ENCODE results near the gene KIF6.
"Not testable (repeated sequence)": the region's sequence is repeated elsewhere in the genome, so short reads cannot be mapped to it uniquely, and the experiment has no call there.

The KIF6 gene

DNA sequence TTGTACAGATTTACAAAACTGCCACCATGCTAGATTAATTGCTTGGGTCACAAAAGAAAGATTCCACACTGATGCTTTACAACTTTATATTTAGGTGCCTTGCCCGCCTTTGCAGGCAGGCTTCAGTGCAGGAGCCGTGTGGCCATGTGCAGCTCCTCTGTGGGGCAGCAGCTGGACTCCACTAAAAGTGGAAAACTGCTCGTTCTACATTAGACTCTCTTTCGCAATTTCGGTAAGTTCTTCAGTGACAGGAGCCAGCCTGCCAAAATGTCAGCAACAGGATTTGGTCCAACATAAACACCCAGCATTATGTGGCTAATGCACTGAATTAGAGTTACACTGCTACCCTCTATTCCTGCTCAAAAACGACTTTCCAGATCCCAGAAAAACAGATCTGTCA is 228.3 kb downstream of the KIF6 start:
- DNase-seq (ENCODE audit: low read depth in 2 of 2): no peak

DNA sequence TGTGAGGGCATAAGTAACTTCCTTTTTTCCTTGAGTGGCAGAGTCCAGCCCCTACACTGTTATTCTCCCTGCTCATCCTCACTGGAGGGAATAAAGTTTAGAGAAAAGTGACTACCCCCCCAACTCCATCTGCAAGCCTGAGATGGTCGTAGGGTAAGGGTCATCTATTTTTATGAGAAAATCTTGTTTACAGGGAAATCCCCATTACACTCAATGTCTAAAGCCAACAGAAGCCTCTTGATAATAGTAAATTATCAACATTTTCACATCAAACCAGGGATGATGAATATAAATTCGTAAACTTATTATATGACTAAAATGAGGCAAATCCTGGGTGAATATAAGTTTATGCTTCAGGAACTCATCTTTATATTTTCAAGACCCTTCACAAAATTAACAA is 228.8 kb downstream of the KIF6 start:
- no peak for DNase-seq (ENCODE audit: low read depth in 2 of 2)

DNA sequence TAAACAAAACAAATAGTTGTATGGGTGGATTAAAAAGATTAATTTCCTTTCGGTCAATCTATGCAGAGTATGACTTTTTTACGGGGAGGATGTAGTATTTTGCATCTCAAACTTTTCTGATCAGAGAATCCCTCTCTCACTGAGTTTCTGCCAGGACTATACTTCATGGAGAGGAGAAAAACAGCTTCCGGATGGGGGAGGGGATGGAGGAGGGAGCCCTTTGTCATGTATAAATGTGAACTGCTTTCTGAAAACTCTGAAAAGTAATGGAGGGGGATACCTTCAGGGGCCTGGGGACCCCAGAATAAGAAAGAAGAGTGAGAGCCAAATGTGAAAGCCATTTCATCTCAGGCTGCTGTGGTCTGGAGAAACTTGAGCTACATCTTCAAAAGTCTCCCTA is 229.6 kb downstream of the KIF6 start:
- DNase-seq (ENCODE audit: low read depth in 2 of 2): no peak

DNA sequence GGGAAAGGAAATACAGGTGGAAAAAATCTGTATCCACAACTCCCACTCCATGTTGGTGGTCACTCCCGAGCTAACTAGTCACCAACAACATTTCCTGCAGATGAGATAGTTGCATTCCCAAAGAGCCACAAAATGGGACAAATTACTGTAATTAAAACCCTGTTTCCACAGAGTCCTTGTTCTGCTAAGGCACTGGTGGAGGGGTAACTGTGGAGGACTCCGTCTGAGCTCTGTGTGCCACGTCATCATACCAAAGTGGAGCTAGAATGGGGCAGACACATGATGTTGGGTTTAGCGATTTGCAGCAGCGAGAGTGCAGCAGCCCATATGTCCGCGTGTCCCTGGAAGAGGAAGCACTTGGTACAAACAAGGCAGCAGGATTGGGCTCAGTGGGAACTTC is 230.2 kb downstream of the KIF6 start:
- DNase-seq (ENCODE audit: low read depth in 2 of 2): no peak

DNA sequence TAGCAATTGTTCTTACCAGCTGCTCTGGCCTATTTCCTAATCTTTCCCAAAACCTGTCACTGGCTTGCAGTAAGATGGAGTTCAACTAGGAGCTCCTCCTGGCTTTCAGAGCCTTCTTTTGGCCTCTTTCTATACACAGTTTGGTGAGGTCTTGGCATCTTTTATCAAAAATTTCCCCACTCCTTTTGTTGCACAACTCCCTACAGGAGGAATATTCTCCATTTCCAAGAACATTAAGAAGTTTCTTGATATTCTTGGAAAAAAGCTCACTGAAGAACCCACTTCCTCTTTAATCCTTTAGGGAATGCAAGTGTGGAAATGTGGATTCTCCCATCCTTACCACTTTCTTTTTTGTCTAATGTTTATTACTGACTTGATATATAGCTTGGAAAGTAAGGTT is 231.4 kb downstream of the KIF6 start:
- no peak for DNase-seq (ENCODE audit: low read depth in 2 of 2)

DNA sequence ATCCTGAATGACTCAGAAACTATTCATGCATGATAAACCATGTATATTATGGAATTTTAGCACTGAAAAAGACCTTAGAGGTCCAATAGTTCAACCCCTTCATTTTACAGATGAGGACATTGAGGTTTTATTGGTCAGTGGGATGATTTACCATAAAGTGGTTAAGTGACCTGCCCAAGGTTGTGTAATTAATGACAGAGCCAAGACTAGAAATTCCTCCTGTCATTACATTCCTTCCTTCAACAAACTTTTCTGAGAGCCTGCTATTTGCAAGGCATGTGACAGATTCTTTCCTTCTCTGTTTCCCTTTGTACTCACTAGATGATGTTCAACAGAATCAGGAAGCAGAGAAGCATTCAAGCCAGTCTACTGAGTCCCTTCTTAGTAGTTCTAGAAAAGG is 232.0 kb downstream of the KIF6 start:
- DNase-seq (ENCODE audit: low read depth in 2 of 2): no peak

DNA sequence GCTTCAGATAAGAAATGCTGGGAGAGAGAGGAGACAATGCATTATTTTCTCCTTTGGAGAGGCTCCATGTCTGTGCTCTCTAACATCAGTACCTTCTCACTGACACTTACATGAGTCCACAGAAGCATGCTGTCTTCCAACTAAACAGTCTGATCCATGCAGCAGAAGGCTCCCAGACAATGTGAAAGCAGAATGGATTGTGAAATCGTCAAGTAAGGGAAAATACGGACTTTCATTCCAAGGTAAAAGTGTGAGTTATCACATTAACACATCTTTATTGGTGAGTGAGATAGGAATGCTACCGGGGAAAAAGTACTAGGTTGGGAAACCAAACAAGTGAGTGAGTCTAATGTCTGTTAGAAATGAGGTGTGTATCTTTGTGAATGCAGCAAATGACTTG is 235.1 kb downstream of the KIF6 start:
- no peak for DNase-seq (ENCODE audit: low read depth in 2 of 2)

DNA sequence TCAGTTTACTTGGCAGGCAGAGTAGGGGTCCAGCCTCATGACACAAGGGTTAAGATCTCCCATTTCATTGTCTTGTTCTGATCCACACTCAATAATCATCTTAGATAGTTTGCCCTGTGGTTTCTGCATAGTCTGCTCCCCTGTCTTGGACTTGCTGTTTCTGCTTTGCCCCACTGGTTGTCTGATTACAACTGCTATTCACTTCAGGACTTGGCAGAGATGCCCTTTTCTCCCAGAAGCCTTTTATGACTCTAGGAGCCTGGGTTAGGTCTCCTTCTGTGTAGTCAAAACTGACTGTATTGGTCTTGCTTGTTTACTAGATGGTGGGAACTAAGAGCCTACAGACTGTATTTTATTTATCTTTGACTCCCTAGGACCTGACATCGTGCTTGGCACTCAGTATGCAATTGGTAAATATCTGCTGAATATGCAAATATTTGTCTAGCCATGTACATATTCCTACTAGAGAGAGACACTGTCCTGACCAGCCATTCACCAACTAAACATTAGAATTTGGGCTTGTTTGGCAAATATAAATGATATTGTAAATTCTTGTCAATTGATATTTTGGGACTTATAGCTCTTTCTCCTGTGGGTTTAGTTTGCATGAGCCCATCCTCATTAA is 236.8 kb downstream of the KIF6 start:
- DNase-seq (ENCODE audit: low read depth in 2 of 2): no peak

DNA sequence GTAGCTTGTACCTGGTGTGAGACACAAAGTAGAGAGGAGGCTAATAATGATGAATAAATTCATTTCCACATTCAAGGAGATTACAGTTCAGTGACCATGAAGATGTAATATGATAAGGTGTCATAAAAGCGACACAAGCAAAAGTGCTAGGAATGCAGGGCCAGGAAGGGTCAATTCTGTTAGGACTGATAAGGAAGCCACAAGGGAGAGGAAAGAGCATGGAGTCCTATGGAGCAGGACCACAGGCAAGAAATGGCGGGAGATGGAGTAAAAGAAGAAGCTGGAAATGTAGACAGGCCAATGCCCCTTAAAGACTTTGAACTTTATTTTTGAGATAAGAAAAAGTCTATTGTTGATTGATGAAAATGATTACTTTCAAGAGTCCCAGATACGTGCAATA is 240.9 kb downstream of the KIF6 start:
- no peak for DNase-seq (ENCODE audit: low read depth in 2 of 2)

DNA sequence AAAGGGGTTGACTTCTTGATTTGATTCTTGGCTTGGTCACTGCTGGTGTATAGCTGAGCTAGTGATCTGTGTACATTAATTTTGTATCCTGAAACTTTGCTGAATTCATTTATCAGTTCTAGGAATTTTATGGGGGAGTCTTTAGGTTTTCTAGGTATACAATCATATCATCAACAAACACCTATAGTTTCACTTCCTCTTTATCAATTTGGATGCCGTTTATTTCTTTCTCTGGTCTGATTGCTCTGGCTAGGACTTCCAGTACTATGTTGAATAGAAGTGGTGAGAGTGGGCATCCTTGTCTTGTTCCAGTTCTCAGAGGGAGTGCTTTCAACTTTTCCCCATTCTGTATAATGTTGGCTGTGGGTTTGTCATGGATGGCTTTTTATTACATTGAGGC is 245.4 kb downstream of the KIF6 start:
- not testable (repeated sequence) for DNase-seq (ENCODE audit: low read depth in 2 of 2)

DNA sequence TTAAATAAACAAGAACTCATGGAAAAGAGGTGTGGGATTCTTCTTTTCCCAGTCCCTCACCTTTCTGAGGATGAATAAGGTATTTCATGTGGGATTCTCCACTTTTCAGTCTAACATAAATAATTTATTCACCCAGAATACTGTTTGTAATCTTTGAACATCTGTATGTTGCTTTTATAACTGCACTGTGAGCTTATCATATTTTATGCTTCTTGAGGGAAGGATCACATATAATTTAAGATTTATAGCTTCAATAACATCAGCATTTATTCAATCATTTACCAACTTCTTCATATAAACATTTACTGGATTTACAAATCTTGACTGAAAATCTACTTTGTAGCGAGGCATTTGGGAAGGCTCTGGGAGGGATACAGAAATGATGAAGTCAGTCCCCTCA is 248.5 kb downstream of the KIF6 start:
- DNase-seq (ENCODE audit: low read depth in 2 of 2): no peak

DNA sequence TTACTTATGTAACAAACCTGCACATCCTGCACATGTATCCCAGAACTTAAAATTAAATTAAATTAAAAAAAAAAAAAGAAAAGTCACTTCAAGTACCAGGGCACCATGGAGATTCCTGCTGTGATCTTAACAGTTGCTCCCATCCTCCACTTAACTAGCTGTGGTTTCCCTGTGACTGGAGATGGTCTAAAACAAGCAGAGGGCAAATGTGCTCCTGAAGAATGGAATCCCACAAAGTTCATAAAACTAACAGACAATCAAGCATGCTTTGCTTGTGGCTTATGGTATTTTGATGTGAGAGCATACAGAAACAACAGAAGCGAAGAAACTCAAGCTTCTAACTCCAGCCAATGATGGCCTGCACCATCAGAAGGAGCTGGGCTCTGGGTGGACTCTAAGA is 249.1 kb downstream of the KIF6 start:
- no peak for DNase-seq (ENCODE audit: low read depth in 2 of 2)

DNA sequence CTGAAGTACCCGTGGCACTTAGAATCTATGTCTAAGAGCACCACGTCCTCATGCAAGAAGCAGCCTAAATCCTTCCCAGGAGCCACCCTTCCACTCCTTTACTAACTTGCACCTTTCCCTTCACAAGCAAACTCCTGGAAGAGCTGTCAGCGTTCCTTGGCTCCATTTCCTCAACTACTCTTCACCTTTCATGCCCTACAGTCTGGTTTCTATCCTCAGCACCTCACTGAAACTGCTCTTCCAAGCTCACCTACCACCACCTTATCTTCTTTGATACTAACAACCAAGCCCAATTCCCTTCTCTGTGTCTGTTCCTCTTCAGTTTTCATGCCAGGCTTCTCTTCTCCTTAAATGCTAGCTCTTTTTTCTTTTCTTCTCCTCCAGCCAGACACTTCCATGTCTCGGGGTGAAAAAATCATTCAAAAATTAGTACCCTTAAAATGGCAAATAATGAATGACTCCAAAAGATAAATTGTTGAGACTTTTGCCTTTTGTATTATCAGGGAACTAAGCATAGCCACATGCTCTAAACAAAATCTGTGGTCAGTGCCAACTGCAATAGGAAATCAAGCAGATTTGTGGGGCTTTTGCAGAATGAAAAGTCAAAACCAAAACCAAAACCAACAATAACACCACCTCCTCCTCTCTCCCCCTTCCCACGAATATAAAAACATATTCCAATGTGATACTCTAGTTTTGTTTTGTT is 253.1 kb downstream of the KIF6 start:
- DNase-seq (ENCODE audit: low read depth in 2 of 2): no peak

DNA sequence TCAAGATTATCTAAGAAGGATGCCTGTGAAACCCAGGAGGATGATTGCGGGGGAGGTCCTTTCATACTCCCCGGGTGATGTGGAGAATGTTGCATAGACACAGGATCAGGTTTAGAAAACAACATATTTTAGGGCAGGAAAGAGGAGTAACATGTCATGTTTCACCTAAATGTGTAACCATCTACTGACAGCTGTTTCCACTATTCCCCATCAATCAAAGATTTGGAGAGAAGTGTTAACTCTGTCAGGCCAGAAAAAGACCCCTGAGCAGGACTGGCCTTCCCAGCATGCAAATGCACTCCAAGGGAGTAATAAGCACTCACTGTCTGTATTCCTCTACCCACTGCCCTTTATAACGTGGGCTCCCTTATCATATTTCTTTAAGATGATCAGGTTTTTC is 254.7 kb downstream of the KIF6 start:
- DNase-seq (ENCODE audit: low read depth in 2 of 2): no peak

DNA sequence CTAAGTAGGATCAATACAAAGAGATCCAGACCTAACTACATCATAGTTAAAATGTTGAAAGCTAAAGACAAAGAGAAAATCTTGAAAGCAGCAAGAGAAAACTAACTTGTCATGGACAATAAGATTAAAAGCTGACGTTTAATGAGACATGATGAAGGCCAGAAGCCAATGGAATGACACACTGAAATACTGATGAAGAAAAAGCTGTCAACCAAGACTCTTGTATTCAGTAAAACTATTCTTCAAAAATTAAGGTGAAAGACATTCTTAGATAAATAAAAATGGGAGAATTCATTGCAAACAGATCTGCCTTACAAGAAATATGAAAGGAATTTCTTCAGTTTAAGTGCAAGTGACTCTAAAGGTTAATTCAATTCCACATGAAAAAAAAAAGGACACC is 256.8 kb downstream of the KIF6 start:
- no peak for DNase-seq (ENCODE audit: low read depth in 2 of 2)

DNA sequence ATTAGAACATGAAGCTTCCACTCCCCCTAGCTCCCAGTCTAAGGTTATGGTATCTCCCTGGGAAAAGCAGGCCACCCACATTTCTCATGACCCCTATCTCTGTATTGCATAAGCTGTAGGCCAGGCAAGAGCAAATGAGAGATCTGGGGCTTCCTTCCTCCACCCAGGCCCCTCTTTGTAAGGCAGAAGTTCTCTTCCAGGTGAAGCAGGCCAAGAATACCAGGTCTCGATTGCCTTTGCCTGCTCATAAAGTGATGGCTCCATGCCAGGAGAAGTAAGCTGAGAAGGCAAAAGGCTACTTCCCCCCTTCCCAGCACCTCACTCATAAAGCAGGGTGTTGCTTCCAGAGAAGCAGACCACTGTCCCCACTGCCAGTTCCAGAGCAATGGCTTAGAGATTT is 258.6 kb downstream of the KIF6 start:
- DNase-seq (ENCODE audit: low read depth in 2 of 2): no peak

DNA sequence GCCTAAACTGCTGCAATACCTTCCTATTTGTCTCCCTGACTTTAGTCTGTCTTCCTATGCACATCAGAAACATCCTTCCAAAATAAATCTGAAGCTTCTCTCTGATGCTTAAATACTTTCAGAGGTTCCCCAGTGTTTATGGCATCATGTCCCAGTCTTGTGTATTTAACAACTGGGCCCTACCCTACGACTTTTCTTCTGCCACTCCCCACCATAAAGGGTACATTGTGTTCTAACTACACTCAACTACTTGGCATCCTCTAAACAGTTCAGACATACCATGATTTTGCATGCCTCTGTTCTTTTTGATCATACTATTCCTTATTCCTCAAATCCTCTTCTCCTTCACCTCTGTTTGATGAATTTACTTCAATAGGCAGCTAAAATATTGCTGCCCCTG is 259.7 kb downstream of the KIF6 start:
- DNase-seq (ENCODE audit: low read depth in 2 of 2): no peak

DNA sequence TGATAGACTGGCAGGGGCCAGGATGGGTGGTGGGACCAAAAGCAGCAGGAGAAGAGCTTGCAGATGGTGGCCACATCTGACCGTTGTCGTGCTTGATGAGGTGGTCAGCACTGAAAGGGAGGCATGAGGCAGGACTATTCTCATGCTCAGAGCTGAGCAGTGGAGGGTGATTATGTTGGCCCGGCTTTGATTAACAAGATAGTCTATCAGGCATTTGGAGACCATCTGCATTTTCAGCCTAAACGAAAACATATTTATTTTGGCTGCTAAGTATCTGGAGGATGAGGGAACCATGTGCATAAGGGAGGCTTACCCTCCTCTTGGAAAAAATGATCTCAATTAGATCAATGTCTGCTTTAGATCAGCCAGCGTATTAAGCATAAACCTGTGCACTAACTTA is 261.1 kb downstream of the KIF6 start:
- DNase-seq (ENCODE audit: low read depth in 2 of 2): no peak

DNA sequence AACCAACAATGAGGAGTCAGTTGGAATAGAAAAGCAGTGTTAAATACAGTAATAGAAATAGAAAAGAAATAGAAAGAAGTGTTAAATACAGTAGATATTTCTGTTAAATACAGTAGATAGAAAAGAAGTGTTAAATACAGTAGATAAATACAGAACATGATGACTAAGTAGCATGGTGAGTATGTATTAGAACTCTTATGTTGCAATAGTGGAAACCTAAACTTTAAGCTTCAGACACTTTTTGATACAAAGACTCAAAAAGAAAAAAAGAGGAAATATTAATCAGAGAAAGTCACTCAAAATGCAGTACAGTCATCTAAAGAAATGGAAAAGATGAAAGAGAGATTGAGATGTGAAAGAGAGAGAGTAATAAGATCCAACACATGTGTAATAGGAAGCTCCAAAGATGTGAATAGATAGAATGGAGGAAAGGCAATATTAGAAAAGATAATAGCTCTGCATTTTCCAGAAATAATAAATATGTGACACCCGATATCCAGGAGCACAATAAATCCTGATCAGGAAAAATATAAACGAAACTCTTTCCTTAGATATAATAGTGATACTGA is 271.2 kb downstream of the KIF6 start:
- DNase-seq (ENCODE audit: low read depth in 2 of 2): no peak

DNA sequence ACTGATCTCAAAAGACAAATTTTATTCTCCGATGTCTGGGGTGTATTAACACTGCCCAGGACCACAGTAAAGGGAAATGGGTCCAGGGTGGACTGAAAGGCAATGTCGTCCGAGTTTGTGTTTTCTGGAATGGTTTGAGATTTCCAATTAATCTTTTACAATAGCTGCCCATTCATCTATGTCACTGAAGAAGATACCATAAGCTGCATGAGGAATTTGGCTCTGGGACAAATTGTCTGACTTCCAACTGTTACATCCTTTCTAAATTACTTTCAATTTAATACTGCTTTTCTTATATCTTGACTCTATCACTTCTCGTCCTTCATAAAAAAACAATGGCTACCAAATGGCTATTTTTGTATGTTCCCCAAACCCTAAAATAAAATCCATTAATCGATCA is 272.0 kb downstream of the KIF6 start:
- DNase-seq (ENCODE audit: low read depth in 2 of 2): no peak

DNA sequence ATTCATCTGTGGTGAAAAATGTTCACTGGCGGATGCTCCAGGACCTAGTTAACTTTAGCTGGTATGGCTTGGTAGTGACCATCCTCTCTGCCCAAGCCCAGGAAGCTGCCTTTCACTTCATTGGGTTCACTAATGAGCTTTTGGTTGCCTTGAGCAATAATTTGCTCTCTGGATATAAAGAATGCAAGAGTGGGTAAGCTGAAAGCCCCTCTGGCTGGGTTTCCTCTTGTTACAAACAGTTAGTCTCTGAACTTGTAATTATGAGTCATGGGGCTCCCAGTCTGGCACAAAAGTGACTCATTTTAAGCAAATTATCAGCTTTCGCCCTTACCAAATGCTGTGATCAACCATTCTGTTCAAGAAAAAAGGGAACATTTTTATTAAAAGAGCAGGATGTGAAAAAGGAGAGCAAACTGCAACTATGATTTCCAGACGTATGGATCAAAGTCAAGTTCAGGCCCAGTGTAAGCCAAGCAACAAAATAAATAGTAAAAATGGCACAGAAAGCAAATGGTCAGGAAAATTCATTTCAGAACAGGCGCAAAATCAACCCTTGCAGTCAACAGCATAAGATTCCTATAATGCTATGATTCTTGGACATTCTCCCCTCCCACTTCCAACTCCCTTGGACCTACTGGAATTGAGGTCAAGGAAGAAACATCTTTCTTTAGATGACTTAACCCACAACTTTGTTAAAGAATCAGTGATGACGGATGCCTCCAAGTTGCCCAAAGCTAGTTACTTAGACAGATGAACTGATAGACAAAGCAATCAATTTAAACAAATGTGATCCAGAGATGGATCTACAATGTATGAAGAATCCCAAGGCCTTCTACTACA is 272.7 kb downstream of the KIF6 start:
- DNase-seq (ENCODE audit: low read depth in 2 of 2): no peak

DNA sequence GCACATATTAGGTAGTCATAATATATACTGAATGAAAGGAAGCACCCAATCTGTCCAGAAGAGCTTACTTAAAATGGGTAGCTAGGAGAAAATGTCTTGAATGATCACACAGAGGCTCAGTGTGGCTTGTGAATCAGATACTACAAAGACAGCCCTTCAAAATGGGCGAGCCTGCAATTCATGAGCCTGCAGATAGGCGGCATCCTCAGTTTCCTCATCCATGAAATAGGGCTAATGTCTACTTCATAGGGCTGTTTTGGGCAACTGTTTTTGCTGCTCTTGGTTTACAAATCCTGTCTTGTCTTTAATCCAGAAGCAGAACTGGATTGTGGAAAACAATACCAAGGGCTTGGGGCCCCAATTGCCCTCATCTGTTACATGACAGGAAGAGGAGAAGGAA is 273.4 kb downstream of the KIF6 start:
- no peak for DNase-seq (ENCODE audit: low read depth in 2 of 2)

DNA sequence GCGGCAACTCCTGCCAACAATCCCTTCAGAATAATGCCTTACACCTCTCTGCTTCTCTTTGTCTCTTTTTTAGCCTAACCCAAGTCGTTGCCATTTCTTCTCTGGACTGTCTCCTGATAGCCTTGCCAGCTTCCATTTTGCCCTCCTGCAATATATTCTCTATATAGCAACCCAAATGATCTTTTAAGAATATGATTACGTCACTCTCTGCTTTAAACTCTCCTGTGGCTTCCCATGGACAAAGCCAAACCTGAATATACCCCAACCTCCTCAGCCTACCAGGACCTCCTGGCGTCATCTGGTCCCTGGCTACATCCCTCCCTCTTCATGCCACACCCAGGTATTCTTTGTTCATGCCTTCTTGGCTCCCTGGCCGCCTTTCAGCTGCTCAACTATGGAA is 276.2 kb downstream of the KIF6 start:
- DNase-seq (ENCODE audit: low read depth in 2 of 2): no peak

Measured in stimulated activated CD4-positive, alpha-beta T cell treated with anti-CD3 and anti-CD28 coated beads, Interleukin-1b, Interleukin-23, amount 100 ng/mL, for 4 hours (primary cell).